HG03103 (cell line): ENCODE data around the gene RETREG1.

ENCODE experiments used
- ATAC-seq: cut with Tn5 transposase; IDR thresholded peaks from one replicate; pipeline ENCODE4 v1.9.1; 2021; ENCODE audit warnings: low read depth; ENCODE audit not compliant: unreplicated experiment

Gene RETREG1

DNA sequence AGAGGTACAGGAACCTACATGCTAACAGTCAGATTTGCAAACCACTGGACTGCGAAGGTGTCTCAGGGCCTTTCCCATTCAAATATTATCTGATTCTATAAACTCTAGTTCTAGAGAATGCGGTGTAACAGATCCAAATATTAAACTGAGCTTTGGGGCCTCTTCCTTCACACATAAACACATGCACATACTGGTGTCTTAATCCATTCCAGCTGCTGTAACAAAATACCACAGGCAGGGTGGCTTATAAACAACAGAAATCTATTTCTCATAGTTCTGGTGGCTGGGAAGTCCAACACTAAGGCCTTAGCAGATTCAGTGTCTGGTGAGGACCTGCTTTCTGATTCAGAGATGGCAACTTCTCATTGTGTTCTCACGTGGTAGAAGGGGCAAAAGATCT lies 30.2 kb downstream of the RETREG1 start:
- ATAC-seq, result no peak

DNA sequence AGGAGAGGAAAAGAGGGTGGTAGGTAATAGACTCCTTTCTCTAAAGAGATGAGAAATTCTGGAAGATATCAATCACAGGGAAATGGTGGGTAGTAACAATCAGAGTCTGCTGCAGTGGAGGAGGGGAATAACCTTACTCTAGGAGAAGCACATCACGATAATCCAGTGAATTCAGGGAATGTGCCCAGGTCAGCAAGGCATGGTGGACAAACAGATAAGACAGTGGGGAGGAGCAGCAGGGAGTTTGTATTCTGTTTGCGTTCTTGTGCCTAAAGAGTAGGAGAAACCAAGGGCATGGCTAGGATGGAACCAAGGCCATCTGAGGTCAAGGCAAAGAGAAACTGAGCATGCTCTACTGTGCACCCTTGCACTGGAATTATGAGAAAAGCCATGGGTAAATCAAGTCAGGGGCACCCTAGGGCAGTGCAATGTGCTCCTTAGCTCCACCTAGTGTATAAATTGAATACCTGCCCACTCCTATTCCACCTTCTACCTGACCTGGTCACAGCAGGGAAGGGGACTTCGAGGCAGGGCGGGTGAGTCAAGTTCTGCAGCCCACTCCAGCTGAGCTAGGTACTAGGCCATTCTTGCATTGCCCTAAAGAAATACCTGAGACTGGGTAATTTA lies 31.6 kb downstream of the RETREG1 start:
- ATAC-seq, result no peak

DNA sequence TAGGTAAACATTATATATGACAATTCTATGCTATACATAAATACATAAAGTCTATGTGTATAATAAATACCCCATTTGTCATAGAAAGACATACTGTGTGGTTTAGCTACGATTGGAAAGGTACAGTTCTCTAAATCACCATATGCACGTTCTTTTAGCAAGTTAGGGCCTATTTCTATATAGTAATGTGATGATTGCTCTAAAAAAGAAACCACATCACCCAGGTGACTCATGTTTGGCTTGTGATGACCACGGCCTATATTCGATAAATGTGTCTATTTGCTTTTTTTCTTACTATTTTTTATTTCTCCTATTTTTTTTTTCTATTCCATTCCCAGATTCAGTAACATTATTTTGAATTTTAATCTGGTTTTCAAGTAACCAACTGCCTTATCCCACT lies 34.7 kb downstream of the RETREG1 start:
- no peak for ATAC-seq

DNA sequence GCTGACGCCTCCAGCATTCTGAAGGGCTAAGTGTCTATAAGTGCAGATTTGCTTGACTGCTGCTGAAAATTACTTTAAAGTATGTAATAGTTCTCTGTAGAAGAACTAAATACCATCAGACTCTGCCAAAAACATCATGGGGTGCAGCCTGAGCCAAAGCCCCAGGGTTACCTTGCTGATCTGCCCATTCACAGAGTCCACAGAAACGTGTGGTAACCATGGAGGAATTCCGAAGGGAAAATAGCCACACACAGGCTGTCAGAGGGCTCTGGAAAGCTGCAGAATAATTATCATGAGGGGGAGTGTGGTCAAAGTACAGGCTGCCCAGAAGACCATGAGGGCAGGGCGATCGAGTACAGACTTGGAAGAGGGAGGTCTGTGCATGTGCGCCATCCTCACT lies 36.4 kb downstream of the RETREG1 start:
- ATAC-seq, result no peak

DNA sequence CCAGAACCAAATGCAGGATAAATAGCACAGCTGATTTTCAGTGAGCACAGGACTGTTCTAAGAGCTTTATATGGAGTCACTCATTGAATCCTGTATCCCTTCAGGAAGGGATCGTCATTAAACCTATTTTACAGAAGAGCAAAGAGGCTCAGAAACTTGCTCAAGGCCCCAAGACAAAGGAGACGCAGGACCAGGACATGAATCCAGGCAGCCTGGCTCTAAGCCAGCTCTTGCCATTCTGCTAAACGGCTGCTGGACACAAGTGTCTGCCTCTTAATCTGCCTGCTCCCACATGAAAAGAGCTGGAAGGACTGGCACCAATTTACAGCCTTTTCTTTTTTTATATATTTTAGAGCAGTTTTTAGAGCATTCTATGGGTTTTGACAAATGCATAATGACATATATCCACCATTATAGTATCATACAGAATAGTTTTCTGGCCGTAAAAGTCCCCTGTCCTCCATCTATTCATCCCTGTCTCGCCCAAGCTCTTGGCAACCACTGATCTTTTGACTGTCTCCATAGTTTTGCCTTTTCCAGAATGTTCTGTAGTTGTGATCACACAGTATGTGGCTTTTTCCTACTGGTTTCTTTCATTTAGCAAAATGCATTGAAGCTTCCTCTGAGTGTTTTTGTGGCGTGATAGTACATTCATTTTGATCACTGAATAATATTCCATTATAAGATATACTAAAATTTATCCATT lies 37.5 kb downstream of the RETREG1 start:
- ATAC-seq, result no peak

DNA sequence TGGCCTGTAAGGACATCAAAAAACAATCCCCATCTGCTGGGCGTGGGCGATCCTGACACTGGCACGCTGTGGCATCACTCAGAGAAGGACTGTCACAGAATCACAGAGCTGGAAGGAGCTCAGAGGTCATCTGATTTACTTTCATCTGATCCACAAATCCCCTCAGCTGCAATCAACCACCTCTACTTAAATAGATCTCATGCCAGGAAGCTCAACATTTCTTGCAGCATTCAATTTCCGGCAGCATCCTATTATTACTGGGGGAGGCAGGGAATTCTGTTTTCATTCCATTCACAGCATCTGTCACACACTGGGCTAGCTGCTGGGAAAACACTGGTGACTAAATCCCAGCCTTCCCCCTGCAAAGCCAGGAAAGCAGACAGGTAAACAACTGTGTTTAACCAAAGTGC lies 38.3 kb downstream of the RETREG1 start:
- no peak for ATAC-seq

DNA sequence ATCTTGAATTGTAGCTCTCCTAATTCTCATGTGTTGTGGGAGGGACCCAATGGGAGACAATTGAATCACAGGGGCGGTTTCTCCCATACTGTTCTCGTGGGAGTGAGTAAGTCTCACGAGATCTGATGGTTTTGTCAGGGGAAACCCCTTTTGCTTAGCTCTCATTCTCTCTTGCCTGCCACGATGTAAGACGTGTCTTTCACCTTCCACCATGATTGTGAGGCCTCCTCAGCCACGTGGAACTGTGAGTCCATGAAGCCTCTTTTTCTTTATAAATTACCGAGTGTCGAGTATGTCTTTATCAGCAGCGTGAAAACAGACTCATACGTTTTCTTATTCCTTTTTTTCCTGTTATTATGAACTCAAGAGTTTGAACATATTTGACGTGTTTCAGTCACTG lies 39.1 kb downstream of the RETREG1 start:
- ATAC-seq, result no peak

DNA sequence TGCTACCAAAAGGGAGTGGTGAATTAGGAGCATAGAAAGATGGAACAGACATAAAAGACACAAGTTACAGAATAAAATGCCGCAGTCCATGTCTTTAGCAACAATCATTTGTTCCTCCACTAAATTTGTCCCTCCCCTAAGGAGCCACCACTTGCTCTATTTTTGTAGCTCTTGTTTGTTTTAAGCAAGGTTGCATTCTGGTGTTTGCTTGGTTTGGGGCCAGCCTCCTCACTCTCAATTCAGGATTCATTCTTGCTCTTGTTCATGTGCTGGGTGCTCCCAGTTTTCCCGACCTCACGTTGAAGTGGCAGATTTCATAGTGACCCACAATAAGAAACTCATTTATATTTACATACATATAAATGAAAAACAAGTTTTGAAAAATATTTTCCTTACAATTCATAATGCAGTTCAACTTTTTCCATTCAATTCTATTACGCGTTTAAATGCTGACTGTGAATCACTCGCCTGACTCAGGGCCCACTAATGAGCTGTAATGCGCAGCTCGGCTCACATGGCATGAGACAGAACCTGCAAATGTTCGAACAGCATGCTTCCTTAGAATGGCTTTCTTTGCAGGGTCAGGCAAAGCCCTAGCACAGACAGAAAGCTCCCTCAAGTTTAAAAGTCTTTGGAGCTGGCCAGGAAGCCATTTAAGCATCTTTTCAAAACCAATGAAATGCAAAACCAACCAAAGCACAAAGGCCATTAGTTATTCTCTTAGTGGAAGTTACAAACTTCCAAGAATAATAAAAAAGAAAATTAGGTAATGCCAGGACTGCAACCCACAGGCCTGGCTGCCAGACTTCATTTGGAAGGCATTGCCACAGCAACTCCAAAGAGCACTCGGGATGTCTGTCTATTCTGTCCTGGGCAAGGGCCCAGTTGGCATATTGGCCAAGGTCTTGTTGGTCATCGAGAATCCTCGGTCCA lies 41.7 kb downstream of the RETREG1 start:
- no peak for ATAC-seq

DNA sequence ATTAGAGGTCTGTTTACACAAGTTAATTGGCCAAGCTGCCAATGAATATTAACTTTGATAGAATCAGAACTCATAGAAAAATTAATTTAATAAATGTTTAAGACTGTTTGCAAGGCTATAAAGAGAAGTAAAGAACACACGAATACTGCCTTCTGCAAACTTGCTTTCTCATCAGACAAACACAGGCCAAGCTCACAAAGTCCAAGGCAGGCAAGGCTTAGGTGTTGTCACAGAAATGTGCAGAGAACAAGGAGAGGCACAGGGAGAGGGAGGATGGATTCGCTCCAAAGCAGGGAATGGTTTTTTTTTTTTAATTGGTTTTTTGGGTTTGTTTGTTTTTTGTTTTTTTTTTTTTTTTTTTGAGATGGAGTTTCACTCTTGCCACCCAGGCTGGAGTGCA lies 43.4 kb downstream of the RETREG1 start:
- no peak for ATAC-seq

DNA sequence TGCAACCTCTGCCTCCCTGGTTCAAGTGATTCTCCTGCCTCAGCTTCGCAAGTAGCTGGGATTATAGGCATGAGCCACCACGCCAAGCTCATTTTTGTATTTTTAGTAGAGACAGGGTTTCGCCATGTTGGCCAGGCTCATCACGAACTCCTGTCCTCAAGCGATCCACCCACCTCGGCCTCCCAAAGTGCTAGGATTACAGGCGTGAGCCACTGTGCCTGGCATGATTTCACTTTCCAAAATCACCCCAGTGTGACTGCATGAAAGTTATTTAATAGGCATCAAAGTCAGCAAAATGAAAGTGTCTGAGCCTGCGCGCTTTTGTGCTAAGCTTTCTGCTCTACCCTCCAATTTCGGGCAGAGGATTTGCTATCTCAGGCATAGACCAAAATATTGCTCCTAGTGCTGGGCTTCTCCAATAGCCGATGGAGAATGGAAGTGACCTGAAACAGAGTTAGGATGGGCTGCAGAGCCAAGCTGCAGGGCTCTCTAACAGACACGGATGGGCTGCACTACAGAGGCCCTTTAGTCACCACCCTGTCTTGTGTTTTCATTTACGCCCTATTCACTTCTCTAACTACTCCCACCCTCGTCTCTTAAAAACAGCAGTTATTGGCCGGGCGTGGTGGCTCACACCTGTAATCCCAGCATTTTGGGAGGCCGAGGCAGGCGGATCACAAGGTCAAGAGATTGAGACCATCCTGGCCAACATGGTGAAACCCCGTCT lies 44.3 kb downstream of the RETREG1 start:
- no peak for ATAC-seq

DNA sequence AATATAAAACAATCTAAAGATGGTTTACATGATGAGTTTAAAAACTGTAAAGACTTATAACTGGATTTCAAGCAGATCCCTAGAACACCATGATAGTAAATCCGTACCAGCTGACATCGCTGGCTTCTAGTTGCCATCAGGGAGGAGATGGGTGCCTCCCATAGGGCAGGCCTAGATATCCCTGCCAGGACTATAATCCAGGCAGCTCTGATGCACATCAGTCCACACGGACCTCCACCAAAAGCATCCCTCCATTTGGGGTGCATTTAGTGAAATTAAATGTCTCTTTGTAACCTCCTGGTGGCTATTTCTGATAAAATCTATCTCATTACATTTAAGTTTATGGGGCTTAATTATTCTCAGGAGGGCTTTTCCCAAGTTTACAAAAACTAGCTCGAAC lies 45.8 kb downstream of the RETREG1 start:
- ATAC-seq, result no peak

DNA sequence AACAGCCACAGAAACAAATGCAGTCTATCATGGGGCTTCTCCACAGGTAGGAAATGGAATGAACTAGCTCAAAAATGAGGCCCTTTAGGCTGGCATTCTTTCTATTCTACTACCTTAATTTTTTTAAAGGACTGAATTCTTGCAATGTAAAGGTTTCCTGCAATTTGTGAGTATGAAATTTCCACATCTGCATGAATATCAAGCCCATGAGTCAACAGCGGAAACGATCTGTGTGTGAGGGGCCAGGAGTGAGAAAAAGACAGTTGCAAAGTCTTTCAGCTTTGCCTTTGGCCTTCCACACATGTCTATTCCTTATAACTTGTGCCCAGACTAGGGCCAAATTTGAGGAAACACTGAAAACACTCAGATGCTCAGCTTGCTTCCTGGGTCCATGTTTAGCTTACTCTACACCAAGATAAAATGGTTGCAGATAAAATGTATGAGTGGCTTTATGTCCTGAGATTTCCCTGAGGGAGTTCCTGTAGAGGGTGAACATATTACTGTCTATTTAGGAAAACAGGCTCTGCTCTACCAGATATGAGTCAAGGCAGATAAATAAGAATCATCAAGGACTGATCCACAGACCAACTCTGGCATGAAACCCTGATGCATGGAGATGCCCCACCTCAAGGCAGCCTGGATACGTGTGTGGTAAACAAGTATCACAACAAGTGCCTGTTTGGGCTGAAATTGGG lies 46.5 kb downstream of the RETREG1 start:
- no peak for ATAC-seq

DNA sequence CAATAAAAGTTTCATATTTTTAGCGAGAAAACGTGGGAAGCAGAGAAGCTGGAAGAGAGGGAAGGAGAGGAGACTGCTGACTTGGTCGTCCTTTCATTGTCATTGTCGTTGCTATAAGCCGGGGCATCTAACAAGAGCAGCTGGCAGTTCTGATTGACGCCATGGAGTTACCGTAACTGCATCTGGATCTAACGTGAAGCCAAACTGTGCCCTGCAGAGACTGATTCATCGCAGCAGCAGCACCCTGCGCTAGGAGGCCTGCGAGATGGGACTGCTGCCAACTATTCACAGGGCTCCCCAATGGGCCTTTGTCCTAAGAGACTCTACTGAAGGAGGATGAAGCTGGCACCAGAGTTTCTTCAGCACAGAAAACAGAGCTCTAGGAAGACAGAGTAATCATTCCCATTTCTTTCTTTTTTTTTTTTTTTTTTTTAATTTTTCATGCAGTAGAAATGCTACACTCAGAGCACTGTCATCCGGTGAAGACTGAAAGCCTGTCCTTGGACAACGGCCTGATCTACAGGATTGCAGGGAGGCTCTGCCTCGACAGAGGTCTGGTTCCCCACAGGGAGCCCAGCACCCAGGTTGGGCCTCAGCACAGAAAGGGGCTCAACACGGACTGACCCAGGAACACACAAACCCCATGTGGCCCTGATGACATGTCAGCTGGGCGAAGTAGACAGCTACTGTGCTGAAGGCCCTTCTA lies 47.8 kb downstream of the RETREG1 start:
- no peak for ATAC-seq

DNA sequence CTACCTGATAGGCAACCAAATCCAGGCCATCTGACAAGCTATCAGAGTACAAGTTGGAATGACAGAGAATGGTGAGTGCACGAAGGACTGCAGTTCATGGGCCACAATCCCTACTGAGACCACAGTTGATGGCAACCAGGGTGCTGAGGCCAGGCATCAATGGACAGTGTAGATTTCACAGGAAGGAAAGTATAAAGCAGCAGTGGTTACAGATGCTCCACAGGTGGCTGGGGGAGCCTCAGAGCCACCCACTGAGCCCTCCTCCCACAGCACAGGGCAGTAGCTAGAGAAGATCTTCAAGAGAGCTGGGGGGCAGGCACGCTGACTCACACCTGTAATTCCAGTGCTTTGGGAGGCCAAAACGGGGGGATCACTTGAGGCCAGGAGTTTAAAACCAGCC lies 49.4 kb downstream of the RETREG1 start:
- ATAC-seq, result no peak

DNA sequence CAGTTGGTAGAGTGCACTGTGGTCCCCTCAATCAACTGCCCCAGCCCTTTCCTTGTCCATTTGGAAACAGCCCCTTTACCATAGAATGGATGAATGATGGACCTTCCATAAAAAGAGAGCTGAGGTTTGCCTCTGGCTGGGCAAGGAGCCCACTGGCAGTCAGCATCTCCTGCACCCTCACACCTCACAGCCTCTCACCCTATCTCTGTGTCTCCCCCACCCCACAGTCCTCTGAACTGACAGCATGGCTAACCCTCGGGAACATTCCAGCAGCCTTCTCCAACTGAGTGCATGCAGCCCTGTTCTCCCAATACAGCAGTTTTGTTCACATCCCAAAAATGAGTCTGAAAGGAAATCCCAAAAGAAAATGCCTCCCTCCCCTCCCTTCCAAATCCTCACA lies 51.7 kb downstream of the RETREG1 start:
- ATAC-seq, result no peak

DNA sequence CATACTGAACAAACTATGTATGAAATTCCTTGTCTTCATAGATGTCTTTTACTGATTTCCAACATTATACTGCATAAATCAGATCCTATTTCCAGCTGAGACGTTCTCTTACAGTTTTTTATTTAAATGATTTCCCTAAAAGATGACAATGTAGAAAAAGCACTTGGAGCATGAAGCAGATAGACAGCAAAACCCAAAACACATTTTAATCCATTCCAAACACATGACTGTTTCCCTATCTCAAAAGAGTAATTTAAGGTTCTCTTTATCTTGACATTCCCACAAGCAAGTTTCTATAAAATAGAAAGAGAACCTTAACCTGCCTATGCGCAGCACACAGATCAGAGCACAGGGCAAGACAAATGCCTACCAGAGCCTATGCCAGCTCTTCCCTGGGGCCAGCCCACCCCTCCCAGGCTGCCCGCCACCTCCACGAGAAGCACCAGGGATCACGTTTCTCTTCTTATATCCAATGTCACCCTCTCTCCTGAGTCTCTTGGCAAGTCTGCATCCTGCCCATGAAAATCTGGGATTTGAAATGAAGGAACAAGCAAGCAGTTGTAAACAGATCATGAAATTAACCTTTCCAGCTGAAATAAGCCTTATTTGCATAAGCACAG lies 52.4 kb downstream of the RETREG1 start:
- no peak for ATAC-seq

DNA sequence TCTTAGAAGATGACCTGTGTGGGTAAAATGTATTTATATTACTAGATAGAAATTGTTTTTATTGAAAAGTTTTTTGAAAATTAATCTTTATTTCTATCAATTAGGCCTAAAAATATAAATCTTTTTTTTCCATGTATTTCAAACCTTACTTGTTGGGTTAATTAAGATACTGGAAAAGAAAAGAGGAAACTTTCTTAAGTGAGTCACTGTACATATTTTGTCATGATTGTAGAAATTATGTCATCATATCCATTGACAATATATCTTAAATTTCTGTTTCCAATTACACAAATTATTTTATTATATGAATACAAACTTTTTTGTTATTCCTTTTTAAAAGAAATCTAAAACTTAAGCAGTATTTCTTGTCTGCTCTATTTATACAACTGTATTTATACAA lies 53.1 kb downstream of the RETREG1 start:
- no peak for ATAC-seq

DNA sequence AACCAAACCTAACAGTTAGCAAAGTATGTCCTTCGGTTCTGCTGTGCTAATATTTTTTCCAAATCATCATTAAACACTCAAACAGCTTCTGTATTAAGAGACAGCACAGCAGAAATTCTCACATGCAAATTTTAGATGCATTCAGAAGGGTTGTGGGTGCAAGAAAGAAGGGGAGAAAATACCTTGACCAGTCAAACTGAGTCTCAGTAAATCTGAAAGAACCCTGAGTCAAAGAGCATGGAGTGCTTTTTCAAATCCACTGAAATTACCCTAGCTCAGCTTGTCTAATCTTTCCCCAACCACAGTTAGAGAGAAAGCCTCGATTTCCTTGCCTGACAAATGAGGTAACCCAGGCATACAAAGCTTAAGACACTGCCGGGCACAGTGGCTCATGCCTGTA lies 55.1 kb downstream of the RETREG1 start:
- ATAC-seq, result no peak

DNA sequence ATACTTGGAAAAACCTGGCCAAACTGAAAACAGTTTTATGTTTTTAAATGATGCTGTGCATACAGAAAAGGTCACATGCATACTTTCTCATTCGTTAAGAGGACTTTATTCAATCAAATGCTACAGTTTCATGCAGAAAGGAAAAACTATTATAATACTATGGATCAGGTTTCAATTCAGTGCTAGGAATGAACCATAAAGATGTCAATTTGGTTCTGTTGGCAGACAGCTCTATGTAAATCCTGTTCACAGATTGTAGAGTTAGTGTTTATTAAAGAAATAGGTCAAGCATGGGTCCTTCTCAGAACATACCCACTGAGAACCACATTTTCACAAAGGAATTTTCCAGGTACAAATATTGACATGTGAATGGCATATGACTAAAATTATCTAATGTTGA lies 57.1 kb downstream of the RETREG1 start:
- ATAC-seq, result no peak
